ENCODE measurements around the gene ATG4A.

Gene ATG4A

DNA sequence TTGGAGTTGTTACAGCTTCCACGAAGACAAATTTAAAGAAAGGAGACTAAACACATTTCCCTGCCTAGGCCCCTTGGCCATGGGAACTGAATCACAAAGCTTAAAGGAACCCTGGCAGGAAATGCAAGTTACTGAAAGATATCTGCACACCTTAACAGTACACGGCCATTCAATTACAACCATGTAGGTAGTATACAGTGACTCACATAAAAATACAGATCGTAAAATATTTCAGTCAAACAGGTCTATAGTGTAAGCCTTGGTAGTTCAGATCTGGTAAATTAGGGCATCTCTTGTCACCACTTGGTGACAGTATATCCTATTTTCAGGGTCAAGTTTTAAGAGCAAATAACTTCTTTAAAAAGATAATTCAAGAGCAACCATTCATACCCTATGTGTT lies 112.0 kb downstream of the ATG4A start (continued):
- TF ChIP-seq ZNF8 (CRISPR knock-in tag; IDR thresholded peaks at IDR 0.05) = no peak
- no peak for TF ChIP-seq ARNTL (CRISPR knock-in tag; IDR thresholded peaks at IDR 0.05; ENCODE audit: borderline replicate concordance, low read depth)
- TF ChIP-seq POU6F1 (CRISPR knock-in tag; IDR thresholded peaks at IDR 0.05; ENCODE audit: borderline replicate concordance, low read depth) = no peak
- no peak for TF ChIP-seq TOX (CRISPR knock-in tag; IDR thresholded peaks at IDR 0.05; ENCODE audit: borderline replicate concordance)
- no peak for TF ChIP-seq ZFP30 (CRISPR knock-in tag; IDR thresholded peaks at IDR 0.05)
- no peak for TF ChIP-seq BACH2 (CRISPR knock-in tag; IDR thresholded peaks at IDR 0.05; ENCODE audit: borderline replicate concordance)
- TF ChIP-seq ISL1 (CRISPR knock-in tag; IDR thresholded peaks at IDR 0.05) = no peak
